Neural cell (in vitro differentiated cells): Measurements from ENCODE around the gene BTRC.

Experiments
- CTCF ChIP-seq: fragments of 450-650 bp; IDR thresholded peaks from 2 replicates; pipeline ENCODE4 v1.5.1; 2014; ENCODE audit warnings: antibody characterized with exemption, mild to moderate bottlenecking, moderate library complexity; ENCODE audit not compliant: poor library complexity, severe bottlenecking
- REST ChIP-seq: IDR thresholded peaks from 2 replicates; pipeline ENCODE4 v1.6.1; 2012; ENCODE audit warnings: borderline replicate concordance

DNA sequence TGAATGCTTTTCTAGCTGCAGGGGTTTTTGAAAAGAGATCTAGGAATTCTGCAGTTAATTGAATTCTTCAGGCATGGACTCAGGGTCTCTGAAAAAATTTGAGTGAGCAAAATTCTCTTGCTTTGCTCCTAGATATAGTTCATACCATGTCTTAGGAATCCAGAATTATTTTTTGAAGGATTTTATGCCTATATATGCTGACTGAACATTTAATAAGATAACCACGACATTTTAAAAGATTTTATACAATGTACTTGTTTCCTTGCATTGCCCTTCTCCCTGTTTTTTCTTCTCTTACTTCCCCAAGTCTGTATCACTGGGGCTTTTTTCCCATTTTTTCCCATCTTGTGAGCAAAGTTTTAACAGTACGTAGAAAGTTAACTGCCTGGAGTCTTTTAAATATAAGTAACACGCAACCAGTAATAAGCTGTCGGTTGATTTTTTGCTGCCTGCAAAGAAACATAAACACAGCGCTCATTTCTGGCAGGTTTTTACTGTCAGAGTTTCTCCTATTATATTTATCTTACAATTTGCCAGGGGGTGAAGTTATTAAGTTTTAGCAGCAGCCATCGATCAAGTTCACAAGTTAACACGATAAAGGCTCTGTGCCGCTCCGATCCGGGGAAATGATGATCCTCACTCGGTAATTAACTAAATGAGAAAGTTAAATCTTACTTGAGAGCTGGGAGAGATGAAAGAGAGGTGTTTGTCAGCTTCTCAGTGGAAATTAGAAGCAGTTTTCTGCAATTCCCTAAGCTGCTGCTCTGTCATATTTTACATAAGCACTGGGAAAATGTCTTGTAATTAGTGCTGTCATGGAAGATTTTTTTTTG is 153.1 kb downstream of the BTRC start:
- TF ChIP-seq CTCF (no peak), REST (no peak)
